ES-I3 (cell line): ENCODE data around the gene PAX5.

ENCODE experiments used
- H3K36me3 ChIP-seq: 2 replicates; pipeline ENCODE4 v1.6.1; 2013; ENCODE audit warnings: mild to moderate bottlenecking, low read length, control low read depth, moderate library complexity; ENCODE audit not compliant: insufficient read depth
- H3K4me1 ChIP-seq: 2 replicates; pipeline ENCODE4 v1.6.1; 2013; ENCODE audit warnings: mild to moderate bottlenecking, control low read depth, low read length; ENCODE audit not compliant: insufficient read depth
- H3K9ac ChIP-seq: 2 replicates; pipeline ENCODE4 v1.6.1; 2013; ENCODE audit warnings: low read depth, mild to moderate bottlenecking, low read length, moderate library complexity
- H3K9me3 ChIP-seq: 2 replicates; pipeline ENCODE4 v1.6.1; 2013; ENCODE audit warnings: mild to moderate bottlenecking, low read length, moderate library complexity; ENCODE audit not compliant: control insufficient read depth, insufficient read depth

The PAX5 gene

DNA sequence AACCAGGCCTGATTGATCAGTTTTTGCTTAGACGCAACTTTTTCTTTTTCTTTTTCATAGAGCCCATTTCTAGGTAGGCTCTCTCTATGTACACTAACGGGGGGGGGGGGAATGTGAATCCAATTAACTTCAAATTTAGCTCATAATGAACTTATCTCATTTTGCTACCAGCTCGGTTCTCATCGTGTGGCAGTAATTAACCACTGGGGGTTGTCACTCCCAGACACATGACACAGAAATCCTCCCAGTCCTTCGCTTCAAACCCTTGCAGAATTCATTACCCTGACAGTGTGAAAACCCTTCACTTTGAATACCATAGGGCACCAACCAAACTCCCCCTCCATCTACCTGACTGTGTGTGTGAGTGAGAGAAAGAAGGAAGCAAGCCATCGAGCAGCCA is 144.2 kb downstream of the PAX5 start:
- Histone ChIP-seq H3K9me3 (no peaks in the 10 kb centered on the region), H3K4me1 (peaks cover 14% of the 10 kb centered on the region; the same call in 1 of the 2 replicates), H3K9ac (no peak overlapping the region), H3K36me3 (no peaks in the 10 kb centered on the region)

DNA sequence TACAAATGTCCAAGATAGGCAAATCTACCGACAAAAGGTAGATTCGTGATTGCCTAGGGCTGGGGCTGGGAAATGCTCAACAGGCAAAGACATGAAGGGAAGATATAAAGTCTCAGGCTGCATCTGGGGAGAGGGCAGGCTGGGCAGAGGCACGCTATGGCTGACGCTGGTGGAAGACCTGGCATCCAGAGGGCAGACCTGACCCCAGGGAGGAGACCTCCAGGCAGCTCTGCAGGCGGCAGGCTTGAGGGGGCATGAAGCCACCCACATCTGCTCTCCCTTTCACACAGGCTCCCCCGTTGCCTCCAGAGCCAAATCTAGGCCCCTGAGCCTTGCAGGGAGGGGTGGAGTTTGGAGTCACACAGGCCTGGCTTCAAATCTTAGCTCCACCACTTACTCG is 145.5 kb downstream of the PAX5 start:
- Histone ChIP-seq H3K36me3 (no peaks in the 10 kb centered on the region), H3K9ac (no peak overlapping the region), H3K9me3 (no peaks in the 10 kb centered on the region), H3K4me1 (peaks cover 14% of the 10 kb centered on the region; the same call in 1 of the 2 replicates)

GRCh38 chr9:36884721-36885120 is 149.3 kb downstream of the PAX5 start:
- H3K9ac ChIP-seq, result no peak overlapping the region
- no peaks in the 10 kb centered on the region for H3K4me1 ChIP-seq
- no peaks in the 10 kb centered on the region for H3K9me3 ChIP-seq
- no peaks in the 10 kb centered on the region for H3K36me3 ChIP-seq

DNA sequence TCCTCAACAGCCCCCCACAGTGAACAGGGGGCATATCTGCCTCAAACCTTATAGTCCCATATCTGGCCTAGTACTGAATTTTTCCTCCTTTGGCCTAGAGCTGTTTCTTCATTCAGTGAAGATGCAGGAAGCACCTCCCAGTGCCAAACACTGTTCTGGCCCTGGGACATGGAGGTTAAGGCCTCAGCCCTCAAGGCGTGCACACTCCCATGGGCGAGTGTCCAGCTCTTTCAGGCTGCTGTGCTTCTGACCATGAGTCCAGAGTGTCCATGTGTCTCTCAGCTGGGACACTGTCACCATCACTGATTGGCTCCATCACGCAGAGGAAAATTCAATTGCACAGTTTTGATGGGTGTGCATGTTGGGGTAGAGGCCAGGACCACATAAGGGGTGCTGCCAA is 151.5 kb downstream of the PAX5 start:
- Histone ChIP-seq H3K9ac (no peak overlapping the region), H3K36me3 (no peaks in the 10 kb centered on the region), H3K4me1 (no peaks in the 10 kb centered on the region)

GRCh38 chr9:36881743-36882441 is 152.2 kb downstream of the PAX5 start:
- Histone ChIP-seq H3K9me3 (no peaks in the 10 kb centered on the region), H3K9ac (no peak overlapping the region), H3K36me3 (no peaks in the 10 kb centered on the region), H3K4me1 (no peaks in the 10 kb centered on the region)

More for the DNA sequence above, 151.5 kb downstream of the PAX5 start:
- no peaks in the 10 kb centered on the region for H3K9me3 ChIP-seq

DNA sequence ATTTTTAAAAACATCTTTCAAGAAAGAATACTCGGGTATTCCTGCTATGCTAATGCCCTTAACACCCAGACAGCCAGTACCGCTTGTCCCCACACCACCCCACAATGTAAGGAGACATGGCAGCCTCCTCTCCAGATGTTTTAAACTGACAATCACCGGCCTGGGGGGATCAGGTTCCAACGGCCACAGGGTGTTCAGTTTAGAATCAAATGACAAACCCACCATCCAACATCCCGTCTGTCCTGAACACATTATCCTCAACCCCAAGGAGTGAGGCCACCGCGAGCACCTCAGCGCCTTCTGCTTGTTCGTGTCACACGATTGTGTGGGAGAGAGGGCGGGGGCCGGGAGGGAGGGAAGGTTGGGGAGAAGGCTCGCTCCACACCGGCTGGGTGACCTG is 152.8 kb downstream of the PAX5 start:
- Histone ChIP-seq H3K9ac (no peak overlapping the region), H3K36me3 (no peaks in the 10 kb centered on the region), H3K9me3 (no peaks in the 10 kb centered on the region), H3K4me1 (no peaks in the 10 kb centered on the region)

GRCh38 chr9:36880075-36880474 is 154.0 kb downstream of the PAX5 start:
- Histone ChIP-seq H3K9me3 (no peaks in the 10 kb centered on the region; the same call in 1 of the 2 replicates), H3K9ac (no peak overlapping the region), H3K4me1 (no peaks in the 10 kb centered on the region), H3K36me3 (no peaks in the 10 kb centered on the region)

DNA sequence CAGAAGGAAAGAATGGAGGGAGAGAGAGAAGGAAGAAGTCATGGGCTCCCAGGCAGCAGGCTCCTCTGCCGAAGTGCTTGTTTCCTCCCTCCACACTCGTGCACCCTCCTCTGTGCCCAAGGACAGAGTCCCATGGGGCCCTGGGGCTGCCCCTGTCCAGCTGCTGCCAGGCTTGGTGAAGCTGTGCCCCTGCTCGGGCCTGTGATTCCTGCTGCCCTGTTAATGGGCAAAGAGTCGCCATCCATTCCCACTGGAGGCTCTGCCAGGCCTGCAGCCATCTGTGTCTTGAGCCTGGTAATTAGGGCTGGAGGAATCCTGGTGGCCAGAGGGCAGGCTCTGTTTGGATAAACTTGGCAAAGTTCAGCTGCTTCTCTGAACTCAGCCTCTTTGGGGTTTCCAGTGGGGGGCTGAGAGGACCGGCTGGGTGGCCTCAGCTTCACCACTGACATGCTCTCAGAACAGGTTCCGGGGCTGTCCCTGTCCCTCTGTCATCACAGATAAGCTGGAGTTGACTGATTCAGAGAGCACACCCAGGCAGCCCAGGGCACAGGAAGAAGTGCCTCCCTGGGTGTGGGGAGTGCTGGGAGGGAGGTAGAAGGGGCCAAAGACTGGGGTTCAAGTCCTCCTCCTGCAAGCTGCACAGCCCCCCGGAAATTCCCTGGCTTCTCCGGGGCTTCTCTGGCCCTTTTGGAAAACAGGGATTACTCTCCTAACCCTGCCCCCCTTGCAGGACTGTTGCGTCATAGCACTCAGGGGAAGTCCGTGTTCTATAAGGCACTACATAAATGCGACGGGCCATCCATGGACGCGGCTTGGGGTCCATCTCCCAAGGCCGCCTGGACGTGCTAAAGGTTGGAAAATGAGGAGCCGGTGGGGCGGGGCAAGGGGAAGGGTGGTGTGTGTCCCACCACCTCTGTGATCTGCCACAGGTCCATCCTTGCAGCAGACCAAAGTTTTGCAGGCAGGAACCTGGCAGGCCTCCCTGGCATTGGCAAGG is 154.8 kb downstream of the PAX5 start:
- Histone ChIP-seq H3K36me3 (no peaks in the 10 kb centered on the region), H3K9me3 (no peaks in the 10 kb centered on the region; the same call in 1 of the 2 replicates), H3K4me1 (no peaks in the 10 kb centered on the region), H3K9ac (no peak overlapping the region)

DNA sequence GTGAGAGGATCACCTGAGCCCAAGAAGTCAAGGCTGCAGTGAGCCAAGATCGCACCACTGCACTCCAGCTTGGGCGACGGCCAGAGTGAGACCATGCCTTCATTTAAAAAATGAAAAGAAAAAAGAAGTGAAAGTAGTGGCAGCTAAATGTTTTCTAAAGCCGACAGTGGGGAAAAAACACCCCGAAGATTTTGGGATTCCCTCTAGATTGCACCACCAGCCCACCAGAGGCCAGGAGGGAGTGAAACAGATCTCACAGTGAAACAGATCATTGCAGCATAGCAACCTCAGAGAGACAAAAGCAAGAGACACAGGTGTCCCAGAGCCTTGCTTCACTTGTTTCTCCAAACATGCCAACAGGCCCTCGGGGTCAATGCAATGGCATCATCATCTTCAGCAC is 156.8 kb downstream of the PAX5 start:
- Histone ChIP-seq H3K9ac (no peak overlapping the region), H3K9me3 (no peaks in the 10 kb centered on the region; the same call in 1 of the 2 replicates), H3K36me3 (no peaks in the 10 kb centered on the region), H3K4me1 (no peaks in the 10 kb centered on the region)

DNA sequence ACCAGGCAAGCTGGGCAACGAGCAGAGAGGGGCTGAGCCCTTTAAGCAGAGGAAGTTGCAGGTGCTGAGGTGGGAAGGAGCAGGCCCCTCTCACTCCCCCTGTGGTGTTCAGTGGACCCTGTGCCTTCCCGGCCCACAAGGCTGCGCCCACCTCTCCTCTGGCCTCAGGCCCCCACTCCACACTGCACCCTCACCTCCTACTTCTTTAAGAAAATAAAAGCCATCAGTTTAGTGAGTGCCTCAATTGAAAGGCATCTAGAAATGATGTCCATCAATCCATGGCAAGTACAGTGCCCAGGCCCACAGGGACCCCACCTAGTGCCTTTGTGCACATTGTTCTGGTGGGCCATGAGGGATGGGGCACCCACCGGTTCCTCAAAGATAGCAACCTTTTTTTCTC is 158.0 kb downstream of the PAX5 start:
- no peaks in the 10 kb centered on the region for H3K4me1 ChIP-seq
- no peak overlapping the region for H3K9ac ChIP-seq
- no peaks in the 10 kb centered on the region for H3K36me3 ChIP-seq
- H3K9me3 ChIP-seq, result no peaks in the 10 kb centered on the region; the same call in 1 of the 2 replicates

DNA sequence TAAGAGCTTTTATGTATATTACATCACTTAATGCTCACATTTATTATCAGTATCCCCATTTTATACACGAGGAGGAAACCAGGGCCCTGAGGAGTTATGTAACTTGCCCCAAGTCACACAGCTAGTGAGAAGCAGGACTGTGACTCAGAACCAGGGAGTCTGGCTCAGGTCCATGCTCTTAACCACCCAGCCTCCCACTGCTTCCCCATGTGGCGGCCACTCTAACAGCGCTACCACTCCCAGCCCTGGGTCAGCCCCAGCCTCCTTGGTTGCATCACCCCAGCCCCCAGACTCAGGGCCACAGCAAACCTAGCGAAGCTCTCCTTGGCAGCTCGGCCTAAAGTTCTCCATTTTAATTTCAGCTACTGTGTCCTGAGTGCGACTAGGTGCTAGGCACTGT is 159.1 kb downstream of the PAX5 start:
- Histone ChIP-seq H3K9me3 (no peaks in the 10 kb centered on the region; the same call in 1 of the 2 replicates), H3K4me1 (no peaks in the 10 kb centered on the region), H3K36me3 (no peaks in the 10 kb centered on the region), H3K9ac (no peak overlapping the region)

- no peaks in the 10 kb centered on the region for H3K4me1 ChIP-seq
- H3K9me3 ChIP-seq, result no peaks in the 10 kb centered on the region; the same call in 1 of the 2 replicates
- H3K36me3 ChIP-seq, result no peaks in the 10 kb centered on the region
- no peak overlapping the region for H3K9ac ChIP-seq
Observed at GRCh38 chr9:36874261-36874660, 159.8 kb downstream of the PAX5 start.

GRCh38 chr9:36873247-36873875 is 160.7 kb downstream of the PAX5 start:
- H3K9ac ChIP-seq, result no peak overlapping the region
- H3K4me1 ChIP-seq, result no peaks in the 10 kb centered on the region
- no peaks in the 10 kb centered on the region for H3K36me3 ChIP-seq
- no peaks in the 10 kb centered on the region; the same call in 1 of the 2 replicates for H3K9me3 ChIP-seq

DNA sequence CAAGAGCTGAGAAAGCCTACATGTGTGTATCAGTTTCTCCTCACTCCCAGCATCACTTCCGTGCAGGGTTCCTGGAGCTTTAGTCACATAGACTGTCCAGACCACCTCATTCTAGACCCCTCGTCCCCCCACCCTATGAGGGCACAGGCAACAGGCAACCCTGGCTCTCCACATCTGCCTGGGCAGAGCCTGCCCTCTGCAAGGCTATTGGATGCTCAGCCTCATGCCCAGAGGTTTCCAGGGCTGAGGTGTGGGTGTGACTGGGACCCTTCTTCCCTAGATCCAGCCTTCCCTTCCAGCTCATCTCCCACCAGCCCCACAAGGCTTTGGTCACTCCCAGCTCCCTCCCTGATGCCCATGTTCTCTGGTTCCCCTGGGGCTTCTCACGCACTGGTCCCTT is 161.4 kb downstream of the PAX5 start:
- Histone ChIP-seq H3K36me3 (no peaks in the 10 kb centered on the region), H3K4me1 (no peaks in the 10 kb centered on the region), H3K9me3 (no peaks in the 10 kb centered on the region; the same call in 1 of the 2 replicates), H3K9ac (no peak overlapping the region)
